H1 (cell line): ENCODE measurements around the gene CNNM4. TPM values are rescaled to one million over a fixed set of nuclear protein-coding genes. Genes with fewer than 3 reads are reported as not detected.

Experiments
- CTCF ChIA-PET: fragments of 300-600 bp; sonication (Branson Sonifier 250); formaldehyde crosslinking; loops from one replicate; lab custom pipeline; 2021; ENCODE audit not compliant: partially characterized antibody; lab: Charles Lee
- POLR2A ChIA-PET: fragments of 300-600 bp; sonication (Branson Sonifier 250); formaldehyde crosslinking; loops from one replicate; lab custom pipeline; 2021; ENCODE audit warnings: inconsistent platforms; ENCODE audit not compliant: partially characterized antibody; lab: Charles Lee
- DNase-seq, 2 experiments: peaks; one replicate each; pipeline versions ENCODE4 v3.0.0 to v3.0.0-alpha.2; 2010 to 2022; ENCODE audit warnings: low spot score in 2 of 2, low read depth in 1 of 2, mixed read lengths in 1 of 2
- FAIRE-seq: peaks from 2 replicates; lab custom pipeline; 2011; peaks lifted over from hg19 to GRCh38; lab: Jason Lieb, UNC
- H2AFZ ChIP-seq: 2 replicates; pipeline ENCODE4 v1.8.1; 2012; ENCODE audit warnings: low read length, inconsistent platforms
- H2AK5ac ChIP-seq: 2 replicates; pipeline ENCODE4 v1.6.1; 2013; ENCODE audit warnings: low read depth, low read length
- H2BK120ac ChIP-seq: replicated peaks from 2 replicates; pipeline ENCODE3; 2013; ENCODE audit warnings: low read depth, low read length, inconsistent platforms
- H2BK12ac ChIP-seq: 2 replicates; pipeline ENCODE4 v1.6.1; 2013; ENCODE audit warnings: low read depth, low read length
- H2BK15ac ChIP-seq: 2 replicates; pipeline ENCODE4 v1.6.1; 2013; ENCODE audit warnings: low read length
- H2BK20ac ChIP-seq: 2 replicates; pipeline ENCODE4 v1.6.1; 2013; ENCODE audit warnings: low read length
- H2BK5ac ChIP-seq: 2 replicates; pipeline ENCODE4 v1.6.1; 2013; ENCODE audit warnings: low read depth, low read length
- H3K14ac ChIP-seq: 2 replicates; pipeline ENCODE4 v1.6.1; 2013; ENCODE audit warnings: inconsistent platforms; ENCODE audit not compliant: insufficient read length
- H3K18ac ChIP-seq: 2 replicates; pipeline ENCODE4 v1.6.1; 2013; ENCODE audit warnings: low read length; ENCODE audit errors: extremely low read depth
- H3K23ac ChIP-seq: 2 replicates; pipeline ENCODE4 v1.6.1; 2013; ENCODE audit warnings: inconsistent platforms; ENCODE audit not compliant: insufficient read length
- H3K23me2 ChIP-seq: 2 replicates; pipeline ENCODE4 v1.6.1; 2013; ENCODE audit warnings: low read depth, low read length
- H3K27ac ChIP-seq: 2 replicates; pipeline ENCODE4 v1.6.1; 2011; ENCODE audit warnings: low read depth, low read length, inconsistent platforms
- H3K27me3 ChIP-seq, 4 experiments: replicated peaks in 1 of 4; 1 replicate in 1 of 4; 2 replicates in 3 of 4; pipeline versions ENCODE4 v1.6.1 to v1.8.1; 2011 to 2013; ENCODE audit warnings: low read length in 3 of 4, mild to moderate bottlenecking in 3 of 4, inconsistent platforms in 2 of 4, mixed read lengths in 2 of 4, moderate library complexity in 1 of 4; ENCODE audit not compliant: control insufficient read depth in 3 of 4, insufficient read depth in 3 of 4; ENCODE audit errors: extremely low read depth in 1 of 4
- H3K36me3 ChIP-seq, 4 experiments: 2 replicates each; pipeline versions ENCODE4 v1.6.1 to v1.8.1; 2011 to 2013; ENCODE audit warnings: mild to moderate bottlenecking in 4 of 4, low read length in 3 of 4, moderate library complexity in 2 of 4, control low read depth in 1 of 4, inconsistent platforms in 1 of 4; ENCODE audit not compliant: insufficient read depth in 4 of 4, control insufficient read depth in 2 of 4
- H3K4ac ChIP-seq: replicated peaks from 2 replicates; pipeline ENCODE3; 2013; ENCODE audit warnings: low read length, low read depth, mixed read lengths, inconsistent platforms; ENCODE audit not compliant: insufficient read length
- H3K4me1 ChIP-seq, 4 experiments: replicated peaks in 1 of 4; 1 replicate in 1 of 4; 2 replicates in 3 of 4; pipeline versions ENCODE4 v1.6.1 to v1.8.1; 2011 to 2013; ENCODE audit warnings: low read length in 3 of 4, inconsistent platforms in 2 of 4, mixed read lengths in 1 of 4; ENCODE audit not compliant: insufficient read depth in 4 of 4, control insufficient read depth in 3 of 4
- H3K4me2 ChIP-seq, 2 experiments: 2 replicates each; pipeline versions ENCODE4 v1.6.1 to v1.8.1; 2011 to 2013; ENCODE audit warnings: low read depth in 2 of 2, low read length in 2 of 2, control low read depth in 1 of 2, inconsistent platforms in 1 of 2, mild to moderate bottlenecking in 1 of 2; ENCODE audit not compliant: insufficient read depth in 1 of 2
- H3K4me3 ChIP-seq, 4 experiments: fragments of 200-600, 300-600 bp in 1 of 4; sonication (generic), shearing (Covaris generic), sonication (Bioruptor Twin) in 1 of 4; 2 replicates each; pipeline versions ENCODE4 v1.5.1 to v1.8.1; 2011 to 2016; ENCODE audit warnings: low read length in 4 of 4, low read depth in 3 of 4, control low read depth in 2 of 4, inconsistent platforms in 2 of 4, mild to moderate bottlenecking in 2 of 4, mixed read lengths in 1 of 4, moderate library complexity in 1 of 4; ENCODE audit not compliant: insufficient read depth in 2 of 4; ENCODE audit errors: extremely low read depth in 1 of 4
- H3K56ac ChIP-seq: replicated peaks from 2 replicates; pipeline ENCODE3; 2013; ENCODE audit warnings: low read depth, mild to moderate bottlenecking, mixed read lengths, low read length, inconsistent platforms; ENCODE audit not compliant: insufficient read length
- H3K79me1 ChIP-seq: 2 replicates; pipeline ENCODE4 v1.6.1; 2013; ENCODE audit warnings: low read depth, low read length, control low read depth
- H3K79me2 ChIP-seq, 2 experiments: 2 replicates each; pipeline versions ENCODE4 v1.6.1 to v1.8.1; 2012 to 2013; ENCODE audit warnings: low read length in 2 of 2, mild to moderate bottlenecking in 2 of 2, inconsistent platforms in 1 of 2; ENCODE audit not compliant: insufficient read depth in 2 of 2, control insufficient read depth in 1 of 2
- H3K9ac ChIP-seq, 4 experiments: replicated peaks in 1 of 4; 1 replicate in 1 of 4; 2 replicates in 3 of 4; pipeline versions ENCODE4 v1.6.1 to v1.8.1; 2011 to 2013; ENCODE audit warnings: low read depth in 3 of 4, low read length in 3 of 4, control low read depth in 2 of 4, mild to moderate bottlenecking in 2 of 4, moderate library complexity in 2 of 4, inconsistent platforms in 1 of 4; ENCODE audit errors: extremely low read depth in 1 of 4
- H3K9me3 ChIP-seq, 2 experiments: 2 replicates each; pipeline versions ENCODE4 v1.6.1 to v1.8.1; 2012 to 2013; ENCODE audit warnings: mild to moderate bottlenecking in 2 of 2, moderate library complexity in 2 of 2, control low read depth in 1 of 2, inconsistent platforms in 1 of 2, low read depth in 1 of 2, low read length in 1 of 2, mixed read lengths in 1 of 2; ENCODE audit not compliant: insufficient read depth in 2 of 2
- H4K20me1 ChIP-seq, 2 experiments: replicated peaks in 1 of 2; 2 replicates each; pipeline versions ENCODE3 to v1.8.1; 2011 to 2013; ENCODE audit warnings: inconsistent platforms in 2 of 2, low read length in 2 of 2, mild to moderate bottlenecking in 1 of 2; ENCODE audit not compliant: insufficient read depth in 2 of 2, control insufficient read depth in 1 of 2
- H4K5ac ChIP-seq: 2 replicates; pipeline ENCODE4 v1.6.1; 2013; ENCODE audit warnings: low read length, low read depth, mixed read lengths, inconsistent platforms; ENCODE audit not compliant: insufficient read length
- H4K8ac ChIP-seq: 2 replicates; pipeline ENCODE4 v1.8.0; 2013; ENCODE audit warnings: mild to moderate bottlenecking, moderate library complexity, low read length, inconsistent platforms; ENCODE audit not compliant: insufficient read depth; ENCODE audit errors: extremely low read depth
- H4K91ac ChIP-seq: replicated peaks from 2 replicates; pipeline ENCODE3; 2013; ENCODE audit warnings: low read length, mixed read lengths, inconsistent platforms; ENCODE audit not compliant: insufficient read length
- POLR2A ChIP-seq, 2 experiments: IDR thresholded peaks; 1 replicate in 1 of 2; 2 replicates in 1 of 2; pipeline ENCODE4 v1.6.1; 2011; ENCODE audit warnings: low read depth in 2 of 2, low read length in 2 of 2, mild to moderate bottlenecking in 2 of 2; ENCODE audit errors: control extremely low read depth in 1 of 2
- POLR2AphosphoS5 ChIP-seq: IDR thresholded peaks from 2 replicates; pipeline ENCODE4 v1.6.1; 2011; ENCODE audit warnings: low read depth, low read length
- SIRT6 ChIP-seq: IDR thresholded peaks from one replicate; pipeline ENCODE4 v1.7.1; 2012; ENCODE audit warnings: low read length, inconsistent platforms
- WGBS, 2 experiments: shearing (Covaris generic) in 1 of 2; methylation state at CpG; one replicate each; pipeline versions ENCODE4 v1.1.6 to v1.1.7; 2013 to 2015; ENCODE audit warnings: low lambda C conversion rate in 2 of 2, mixed read lengths in 2 of 2, inconsistent platforms in 1 of 2, low coverage in 1 of 2, missing lambda C conversion rate in 1 of 2; ENCODE audit not compliant: insufficient replicate concordance in 2 of 2, insufficient coverage in 1 of 2, insufficient read length in 1 of 2; ENCODE audit errors: extremely low coverage in 1 of 2, missing lambda C conversion rate in 1 of 2; 5-methylcytosine and 5-hydroxymethylcytosine counted together
- polyA plus RNA-seq, 7 experiments: library from polyadenylated mRNA; depleted of rRNA in 3 of 7; stranded (reverse) in 5 of 7; unstranded in 2 of 7; fragments of >200 nt in 5 of 7; fragments of 200-250 nt in 2 of 7; gene quantifications; 1 replicate in 5 of 7; 2 replicates in 1 of 7; 4 replicates in 1 of 7; pipeline versions ENCODE4 v1.2.1 to v1.2.3, GENCODE V29; 2011 to 2013; ENCODE audit warnings: missing spikeins in 2 of 7, mixed read lengths in 2 of 7
- total RNA-seq: library from RNA; stranded (reverse); fragmentation: NEBNext Ultra II Directional; extraction: Animal tissue kit (Norgen Biotek cat#: 25700); gene quantifications from 2 replicates; pipeline ENCODE4 v1.2.1, GENCODE V29; 2021

Gene CNNM4
- total and polyA plus RNA-seq, 2 of the 8 experiments (the other 6 are each of a cell fraction or from before 2014, with no cell fraction given) = 10.3 to 11.0 TPM

DNA sequence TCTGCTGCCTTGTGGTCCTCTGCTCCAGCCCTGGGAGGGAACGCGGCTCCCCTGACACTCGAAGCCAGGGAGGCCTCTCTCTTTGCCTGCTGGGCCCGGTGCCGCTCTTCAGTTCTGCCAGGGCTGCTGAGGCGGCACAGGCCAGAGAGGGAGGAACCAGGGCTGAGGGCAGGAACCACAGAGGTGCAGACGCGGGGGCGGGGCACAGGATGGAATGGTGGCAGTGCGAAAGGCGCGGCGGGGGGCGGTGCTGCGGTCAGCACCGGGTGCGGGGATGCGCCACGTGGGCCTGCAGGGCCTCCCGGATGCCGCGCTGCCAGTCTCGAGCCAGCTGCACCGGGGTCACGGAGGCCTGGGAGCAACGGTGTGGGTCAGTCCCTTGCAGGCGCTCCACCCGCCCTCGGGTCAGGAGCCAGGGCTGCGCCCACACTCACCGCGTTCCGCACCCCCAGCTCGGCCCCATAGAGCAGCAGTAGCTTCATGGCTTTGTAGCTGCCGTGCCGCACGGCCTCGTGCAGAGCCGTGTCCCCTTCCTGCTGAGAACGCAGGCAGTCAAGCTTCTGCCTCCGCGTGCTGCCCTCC, 78.7 kb downstream of the CNNM4 start:
- Histone ChIP-seq H3K18ac (no peak overlapping the region; the same call in 1 of the 2 replicates), H3K4me2 (no peak overlapping the region), H4K5ac (no peak overlapping the region), H3K27me3 (no peaks in the 10 kb centered on the region), H3K14ac (no peak overlapping the region), H3K79me2 (no peaks in the 10 kb centered on the region), H2BK15ac (no peak overlapping the region), H4K20me1 (peaks cover 3 to 6% of the 10 kb centered on the region in 2 experiments), H3K4ac (no peak overlapping the region), H2BK20ac (no peak overlapping the region), H2BK12ac (no peak overlapping the region; the same call in 1 of the 2 replicates), H3K4me3 (no peak overlapping the region), H2BK120ac (no peak overlapping the region), H4K8ac (0 out of 2 replicates have a peak overlapping the region, but pooled peaks have one; percentile 18), H3K56ac (no peak overlapping the region), H2AK5ac (0 out of 2 replicates have a peak overlapping the region, but pooled peaks have one; percentile 13), H2BK5ac (peak overlapping the region; percentile 39; the same call in 1 of the 2 replicates), H4K91ac (no peak overlapping the region), H3K27ac (no peak overlapping the region), H3K23me2 (no peaks in the 10 kb centered on the region), H3K23ac (no peak overlapping the region), H2AFZ (no peak overlapping the region), H3K4me1 (peaks cover 0 to 3% (median 0%) of the 10 kb centered on the region in 4 experiments; a peak in 1 of 7 replicates), H3K79me1 (peaks cover 5% of the 10 kb centered on the region; the same call in 1 of the 2 replicates), H3K9ac (no peak overlapping the region), H3K9me3 (no peaks in the 10 kb centered on the region), H3K36me3 (peaks cover 0 to 14% (median 2%) of the 10 kb centered on the region in 4 experiments; a peak in 6 of 8 replicates)
- FAIRE-seq = no peak
- ChIA-PET POLR2A (interaction anchor here (1.3 to 3.3 kb wide), 7 partner anchors 9 to 117 kb away, joined by 3 to 16 read pairs (median 3); partner anchors contain the start of gene ANKRD39), CTCF (interaction anchor here (1.1 to 4.9 kb wide), 4 partner anchors 18 to 108 kb away, joined by 3 to 22 read pairs (median 4); partner anchors contain the start of gene ANKRD39)
- peak in 1 of 2 experiments; percentile 64 for DNase-seq
- WGBS, 2 experiments = 94% methylated on average over 25 of the region's 42 CpGs; no CpG with 5 or more reads in 1 of the 2 experiments
- TF ChIP-seq SIRT6 (no peak), POLR2A (IDR thresholded peaks at IDR 0.05; ENCODE audit: control extremely low read depth in 1 of 2, low read depth in 2 of 2, low read length in 2 of 2) (peak in 1 of 2 experiments; percentile 8; a peak in 1 of 3 replicates), POLR2AphosphoS5 (peak; percentile 33; the same call in 1 of the 2 replicates)
